Activated CD8-positive, alpha-beta memory T cell treated with anti-CD3 and anti-CD28 coated beads, Interleukin-2, amount 50 U/mL, for 48 hours (primary cell): ENCODE results near the gene PPM1A.

Source experiments
- DNase-seq: peaks from one replicate; pipeline ENCODE4 v3.0.0-alpha.2; 2020

Gene PPM1A

GRCh38 chr14:60227291-60227690 lies 21.7 kb upstream of the PPM1A start:
- DNase-seq: no peak

GRCh38 chr14:60229614-60230013 lies 19.4 kb upstream of the PPM1A start:
- DNase-seq: no peak

- no peak for DNase-seq
These were observed 16.8 kb upstream of the PPM1A start for GRCh38 chr14:60232185-60232584.

GRCh38 chr14:60233251-60233650 lies 15.8 kb upstream of the PPM1A start:
- DNase-seq: no peak

DNA sequence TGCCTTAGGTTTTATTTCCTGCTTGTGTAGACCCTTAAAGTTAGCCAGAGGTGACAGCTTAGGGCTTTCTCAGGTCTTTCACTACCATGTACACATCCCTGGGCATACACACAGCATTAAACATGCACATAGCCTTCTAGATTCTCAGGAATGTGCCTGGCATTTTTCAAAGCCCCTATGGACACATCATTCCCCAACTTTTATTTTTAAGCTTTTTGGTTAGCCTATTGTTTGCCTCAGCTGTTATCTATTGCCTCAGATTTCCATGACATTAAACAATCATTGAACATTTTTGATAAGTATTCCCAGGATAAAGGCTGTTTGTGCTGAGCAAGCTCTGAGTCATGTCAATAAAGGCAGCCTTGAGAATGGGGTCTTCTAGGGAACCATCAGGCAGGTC lies 15.1 kb upstream of the PPM1A start:
- DNase-seq: no peak

DNA sequence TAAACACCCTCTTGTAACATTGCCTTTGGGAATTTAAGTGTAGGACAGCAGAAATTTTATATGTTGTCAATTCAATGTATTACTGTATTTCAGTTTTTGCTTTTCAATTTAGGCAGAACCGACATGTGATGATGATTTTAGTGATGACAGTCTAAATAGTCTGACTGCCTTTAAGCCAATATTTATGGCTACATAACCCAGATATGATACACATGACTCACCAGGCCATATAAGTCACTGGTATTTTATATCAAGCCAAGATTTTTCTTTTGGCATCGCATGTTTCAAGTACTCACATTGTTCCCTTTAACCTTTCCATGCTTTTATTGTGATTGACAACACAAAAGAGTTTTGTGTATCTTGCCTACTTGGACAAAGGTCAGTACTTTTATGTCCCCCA lies 13.6 kb upstream of the PPM1A start:
- DNase-seq: no peak

DNA sequence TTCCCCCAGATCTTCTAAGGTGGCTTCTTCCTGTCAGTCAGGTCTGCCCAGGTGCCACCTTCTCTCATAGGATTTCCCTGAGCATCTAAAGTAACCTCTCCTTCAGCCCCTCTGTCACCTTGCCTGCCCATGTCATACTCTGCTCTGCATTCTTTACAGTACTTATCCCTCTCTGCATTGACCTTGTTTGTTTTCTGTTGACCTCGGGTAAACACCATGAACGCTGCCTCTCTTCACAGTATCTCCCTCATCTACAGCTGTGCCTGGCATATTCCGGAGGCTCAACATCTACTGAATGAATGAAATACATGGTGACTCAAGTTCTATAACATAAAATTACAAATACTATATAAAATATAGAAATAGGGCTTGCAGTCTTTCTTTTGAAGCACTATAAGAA lies 10.1 kb upstream of the PPM1A start:
- DNase-seq: no peak

DNA sequence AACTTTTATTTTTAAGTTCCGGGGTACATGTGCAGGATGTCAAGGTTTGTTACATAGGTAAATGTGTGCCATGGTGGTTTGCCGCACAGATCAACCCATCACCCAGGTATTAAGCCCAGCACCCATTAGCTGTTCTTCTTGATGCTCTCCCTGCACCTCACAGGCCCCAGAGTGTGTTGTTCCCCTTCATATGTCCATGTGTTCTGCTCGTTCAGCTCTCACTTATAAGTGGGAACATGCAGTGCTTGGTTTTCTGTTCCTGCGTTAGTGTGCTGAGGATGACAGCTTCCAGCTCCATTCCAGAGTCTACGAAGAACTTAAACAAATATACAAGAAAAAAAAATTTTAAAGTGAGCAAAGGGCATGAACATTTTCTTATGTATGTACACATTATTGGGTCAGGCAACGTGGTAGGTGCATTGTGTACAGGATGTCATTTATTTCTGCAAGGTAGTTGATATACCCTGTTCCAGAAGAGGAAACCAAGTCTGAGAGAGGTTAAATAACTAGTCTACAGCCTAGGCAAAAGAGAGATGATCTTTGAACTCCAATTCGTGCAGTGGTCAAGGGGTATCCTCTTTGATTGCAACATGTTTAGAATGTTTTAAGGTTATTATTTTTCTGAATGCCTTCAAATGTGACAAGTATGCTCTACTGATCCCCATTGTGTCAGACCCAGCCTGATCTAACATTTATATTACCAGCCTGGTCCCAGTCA lies 8.7 kb upstream of the PPM1A start:
- DNase-seq: no peak

DNA sequence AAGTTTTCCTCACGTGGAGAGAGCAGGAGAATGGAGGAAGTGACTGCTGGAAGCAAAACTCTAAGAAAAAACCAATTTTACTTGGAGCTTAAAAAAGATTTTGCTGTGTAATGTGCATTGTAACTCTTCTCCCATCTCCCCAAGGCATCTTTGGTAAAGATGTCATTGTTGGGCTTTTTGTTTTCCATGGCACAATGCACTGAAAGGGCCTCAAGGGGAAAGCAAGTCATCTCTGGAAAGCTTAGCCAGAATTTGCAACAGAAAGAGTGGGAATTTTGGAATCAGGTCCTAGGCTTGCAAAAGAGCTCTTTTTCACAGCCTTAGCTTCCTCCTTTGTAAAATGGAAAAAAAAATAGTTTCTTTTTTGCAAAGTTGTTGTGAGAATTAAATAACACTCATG lies 7.9 kb upstream of the PPM1A start:
- no peak for DNase-seq

DNA sequence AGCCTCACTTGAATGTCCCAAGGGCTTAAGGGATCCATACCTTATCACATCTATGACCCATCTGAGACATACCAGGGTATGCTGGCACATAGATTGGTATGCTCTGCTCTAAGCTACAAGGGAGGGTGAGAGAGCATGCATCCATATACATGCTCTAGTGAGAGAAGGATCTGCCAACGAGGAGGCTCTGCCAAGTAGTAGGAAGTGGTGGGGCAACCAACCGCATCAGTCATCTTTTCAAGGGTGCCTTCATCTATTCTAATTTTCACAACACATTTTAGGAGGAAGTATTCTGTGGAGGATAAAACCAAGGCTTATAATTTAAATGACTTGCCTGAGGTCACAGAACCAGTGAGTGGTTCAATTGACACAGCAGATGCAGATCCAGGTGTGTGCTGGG lies 6.6 kb upstream of the PPM1A start:
- no peak for DNase-seq

DNA sequence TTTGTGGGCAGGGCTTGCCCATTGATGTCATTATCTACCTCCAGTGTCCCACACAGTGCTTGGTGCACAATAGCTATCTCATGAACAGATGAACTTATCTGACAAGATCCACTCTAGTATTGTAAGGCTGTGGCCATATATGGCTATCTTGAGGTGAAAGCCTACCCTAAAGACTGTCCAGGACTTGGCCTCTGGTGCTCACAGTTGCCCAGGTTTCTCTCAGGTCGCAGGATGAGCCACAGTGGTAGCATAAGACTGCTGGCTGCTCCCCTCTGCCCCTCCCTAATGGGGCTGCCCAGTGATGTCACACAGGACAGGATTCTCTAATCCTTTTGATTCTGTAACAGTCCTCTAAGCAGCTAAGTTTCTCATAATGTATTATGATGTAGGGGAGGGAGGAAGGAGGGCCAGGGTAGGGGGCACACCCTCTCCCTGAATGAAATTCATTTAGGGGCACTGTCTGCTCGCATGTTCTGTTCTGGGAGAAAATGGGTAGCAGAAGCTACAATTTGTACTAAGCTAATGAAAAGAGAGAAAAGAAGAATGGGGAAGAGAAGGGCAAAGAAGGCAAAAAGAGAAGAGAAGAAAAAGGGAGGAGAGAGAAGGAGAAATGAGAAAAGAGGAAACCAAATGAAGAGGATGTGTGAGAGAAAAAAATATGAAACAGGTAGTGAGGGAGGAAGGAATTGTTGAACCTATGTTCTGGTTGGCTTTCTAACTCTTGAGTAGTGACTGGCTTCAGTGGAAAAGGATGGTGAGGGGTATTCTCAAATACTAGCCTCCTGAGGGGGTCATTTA lies 3.4 kb upstream of the PPM1A start:
- no peak for DNase-seq

DNA sequence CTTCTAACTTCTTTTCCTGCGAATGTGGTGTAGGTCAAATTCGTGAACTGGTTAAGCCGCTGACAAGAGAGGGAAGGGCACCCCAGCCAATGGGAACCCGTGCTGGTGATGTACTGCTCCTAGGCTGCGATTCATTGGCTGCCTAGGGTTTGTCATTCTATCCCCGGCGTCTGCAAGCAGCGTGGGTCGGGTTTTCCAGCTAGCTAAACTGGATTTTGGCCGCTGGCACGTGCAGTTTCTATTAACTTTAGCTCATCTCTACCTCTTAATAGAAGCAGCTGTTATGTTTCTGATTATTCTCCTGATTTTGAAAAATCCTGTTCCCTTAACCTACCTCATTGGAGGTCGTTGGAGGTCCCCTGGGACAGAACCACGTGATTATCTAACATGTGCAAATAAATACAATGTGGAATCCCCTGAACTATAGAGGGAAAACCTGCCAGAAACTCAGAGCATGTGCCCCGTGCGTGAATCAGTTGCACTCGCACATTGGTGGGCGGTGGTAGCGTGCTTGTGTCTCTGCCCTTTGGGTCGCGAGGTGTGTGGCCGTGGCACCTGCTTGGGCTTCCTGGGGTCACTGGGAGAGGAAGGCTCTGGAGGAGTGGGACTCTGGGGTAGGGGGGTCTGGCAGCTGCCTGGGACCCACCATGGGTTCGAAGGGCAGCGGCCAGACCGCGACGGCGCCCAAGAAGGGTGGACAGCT lies 876 bp upstream of the PPM1A start:
- peak; percentile 86 for DNase-seq

DNA sequence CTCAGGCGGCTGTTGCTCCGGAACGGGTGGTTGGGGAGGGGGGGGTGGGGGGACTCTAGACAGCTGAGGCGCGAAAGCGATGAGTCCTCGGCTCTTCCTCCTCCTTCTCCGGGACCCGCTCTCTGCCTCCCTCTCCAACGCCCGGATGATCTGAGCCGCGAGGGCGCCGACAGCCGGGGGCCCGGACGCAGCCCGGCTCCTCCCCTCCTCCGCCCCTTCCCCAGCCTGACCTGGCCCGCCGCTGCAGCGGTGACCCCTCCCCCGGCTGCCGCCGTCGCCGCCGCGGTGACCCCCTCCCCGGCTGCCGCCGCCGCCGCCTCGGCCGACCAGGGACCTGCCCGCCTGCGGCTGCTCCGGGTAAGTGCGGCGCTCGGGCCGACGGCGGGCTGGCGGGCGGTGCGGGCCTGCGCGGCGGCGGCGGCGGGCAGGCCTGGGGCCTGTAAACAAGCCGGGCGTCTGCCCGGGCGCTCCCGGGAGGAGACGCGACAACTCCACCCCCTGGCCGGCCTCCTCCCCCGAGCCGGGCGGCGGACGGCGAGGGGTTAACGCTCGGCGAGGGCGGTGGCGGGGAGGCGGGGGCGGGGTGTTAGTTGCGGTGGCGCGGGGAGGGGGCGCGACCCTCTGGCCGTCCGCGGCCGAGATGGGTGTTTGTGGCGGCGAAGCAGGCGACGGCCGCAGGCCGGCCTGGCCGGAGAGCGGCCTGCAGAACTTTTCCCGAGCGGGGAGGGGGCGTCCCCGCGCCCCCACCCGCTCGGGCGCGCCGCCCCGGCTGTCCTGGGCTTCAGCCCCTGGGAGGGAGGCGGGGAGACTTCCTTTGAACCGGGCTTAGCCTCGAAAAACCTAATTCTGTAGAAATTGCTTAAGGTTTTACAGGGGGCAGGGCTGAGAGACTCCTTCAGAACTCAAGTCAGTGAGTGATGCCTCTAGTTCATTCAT lies 568 bp downstream of the PPM1A start:
- peak; percentile 79 for DNase-seq

- no peak for DNase-seq
These were observed 1.4 kb downstream of the PPM1A start for GRCh38 chr14:60250257-60251035.

DNA sequence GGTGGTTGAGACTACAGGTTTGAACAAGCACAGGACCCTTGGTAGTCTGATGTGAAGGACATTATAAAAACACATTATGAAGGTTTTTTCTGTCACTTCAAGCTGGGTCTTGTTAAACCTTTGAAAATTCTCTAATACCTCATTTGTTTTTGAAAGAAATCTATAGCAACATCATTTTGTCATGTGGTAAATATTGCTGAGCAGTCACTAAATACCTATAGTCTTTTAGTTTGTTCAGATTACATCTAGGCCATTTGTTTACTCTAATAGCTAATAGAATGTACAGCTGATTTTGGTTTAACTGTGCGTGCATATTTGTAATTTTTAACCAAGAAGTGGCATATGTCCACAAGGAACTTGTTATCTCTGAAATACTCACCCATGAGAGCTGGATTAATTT lies 2.9 kb downstream of the PPM1A start:
- DNase-seq: no peak

GRCh38 chr14:60252630-60253029 lies 3.6 kb downstream of the PPM1A start:
- no peak for DNase-seq

DNA sequence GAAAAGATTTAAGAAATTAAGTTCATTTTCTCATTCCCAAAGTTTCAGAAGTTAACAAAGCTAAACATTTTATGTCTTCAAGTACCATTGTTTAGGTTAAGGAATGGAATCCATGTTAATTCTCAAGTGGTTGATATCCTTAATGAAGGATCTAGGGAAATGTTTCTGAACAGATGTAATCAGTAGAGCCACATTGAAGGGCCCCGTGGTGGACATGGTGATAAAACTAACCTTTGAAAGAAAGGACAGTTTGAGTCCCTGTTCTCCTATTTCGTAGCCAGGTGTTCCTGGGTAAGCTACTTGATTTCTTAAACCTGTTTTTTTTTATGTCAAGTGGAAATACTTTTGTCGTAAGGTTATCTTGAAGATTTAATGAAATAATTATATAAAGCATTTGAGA lies 4.6 kb downstream of the PPM1A start:
- DNase-seq: no peak

DNA sequence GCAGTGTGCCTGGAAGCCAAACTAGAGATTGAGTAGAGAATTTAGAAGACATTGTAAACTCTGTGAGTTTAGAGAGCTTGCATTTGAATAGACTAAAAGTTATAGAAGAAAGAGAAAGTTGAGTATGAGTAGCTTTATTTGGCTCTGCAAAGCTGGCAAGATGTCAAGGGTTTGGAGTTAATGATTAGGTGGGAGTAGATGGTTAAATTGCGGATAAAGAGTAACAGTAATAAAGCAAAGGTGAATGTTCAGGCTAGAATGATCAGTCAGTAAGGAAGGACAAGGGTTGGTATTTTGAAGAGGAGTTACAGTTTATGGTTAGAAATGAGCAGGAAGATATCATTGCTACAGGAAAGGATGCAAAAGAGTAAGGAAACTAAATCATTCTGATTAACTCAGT lies 5.2 kb downstream of the PPM1A start:
- DNase-seq: no peak

GRCh38 chr14:60257865-60258264 lies 8.8 kb downstream of the PPM1A start:
- DNase-seq: no peak

- DNase-seq: no peak
These were observed 16.1 kb downstream of the PPM1A start for GRCh38 chr14:60265163-60265562.

DNA sequence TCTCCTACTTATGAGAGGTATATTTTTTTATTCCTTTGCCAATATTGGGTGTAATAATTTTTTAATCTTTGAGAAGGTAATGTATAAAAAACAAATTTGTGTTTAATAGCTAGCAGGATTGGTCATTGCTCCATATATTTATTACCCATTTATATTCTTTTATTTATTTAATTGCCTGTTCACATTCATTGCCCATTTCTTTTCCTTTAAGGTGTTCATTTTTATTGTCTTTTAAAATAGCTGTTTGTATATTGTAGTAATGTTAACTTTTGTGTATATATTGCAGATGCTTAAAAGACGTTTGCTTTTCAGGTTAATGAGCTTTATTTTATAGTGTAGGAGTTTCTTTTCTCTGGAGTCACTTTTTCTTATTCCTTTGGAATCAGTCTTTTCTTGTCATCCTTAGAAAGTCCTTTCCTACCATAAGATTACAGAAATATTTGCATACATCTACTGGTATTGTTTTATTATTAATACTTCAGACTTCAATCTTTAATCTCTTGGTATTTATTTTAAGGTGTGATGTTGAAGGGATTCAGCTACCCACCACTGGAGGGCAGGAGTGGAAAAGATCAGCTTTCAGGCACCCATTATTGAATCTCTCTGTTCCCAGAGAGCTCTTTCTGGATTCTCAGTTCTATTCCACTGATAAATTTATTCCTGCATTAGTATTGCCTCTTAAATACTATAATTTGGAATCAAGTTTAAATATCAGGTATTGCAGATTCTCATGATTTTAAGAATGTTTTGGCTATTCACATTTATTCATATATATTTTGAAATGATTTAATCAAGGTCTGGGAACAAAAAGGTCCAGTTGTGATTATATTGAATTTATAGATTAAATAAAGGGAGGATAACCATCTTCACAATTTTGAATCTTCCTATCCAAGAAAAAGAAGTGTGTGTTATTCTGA lies 17.3 kb downstream of the PPM1A start:
- DNase-seq: no peak
